Activated T-helper 2 cell treated with anti-CD3 and anti-CD28 coated beads, Interferon-gamma antibody, Interleukin-2, Interleukin-4, amounts not matched to agents 10 μg/mL and 5 μg/mL and 100 μg/mL, durations not matched to agents 14 hours and 24 hours and 36 hours (primary cell): ENCODE results near the gene GYS2. TPM values are rescaled to one million over a fixed set of nuclear protein-coding genes. Genes with fewer than 3 reads are reported as not detected.

Experiments used
- DNase-seq: peaks from one replicate; pipeline ENCODE4 v3.0.0; 2021; ENCODE audit warnings: low spot score
- H3K27ac Mint-ChIP-seq: one replicate; pipeline ENCODE4 v1.8.0; 2021; ENCODE audit warnings: mixed read lengths
- H3K27me3 Mint-ChIP-seq: one replicate; pipeline ENCODE4 v1.8.0; 2021; ENCODE audit warnings: low read depth, mixed read lengths
- H3K36me3 Mint-ChIP-seq: one replicate; pipeline ENCODE4 v1.8.0; 2021; ENCODE audit warnings: low read depth, mixed read lengths
- H3K4me1 Mint-ChIP-seq: one replicate; pipeline ENCODE4 v1.8.0; 2021; ENCODE audit warnings: low read depth, mixed read lengths
- H3K4me3 Mint-ChIP-seq: one replicate; pipeline ENCODE4 v1.8.0; 2021; ENCODE audit warnings: low read depth, mild to moderate bottlenecking, moderate library complexity, mixed read lengths
- H3K9me3 Mint-ChIP-seq: one replicate; pipeline ENCODE4 v1.8.0; 2021; ENCODE audit warnings: mixed read lengths
- intact Hi-C: fragments of 100-400 bp; cut with micrococcal nuclease; formaldehyde crosslinking; loops from one replicate; pipeline ENCODE4 v1.15.1; 2023
- total RNA-seq: library from RNA; stranded (reverse); gene quantifications from 2 replicates; pipeline ENCODE4 v1.2.3, GENCODE V29; 2022

The GYS2 gene
- total RNA-seq, 1 donor from 2014 or later: 0.14 TPM

DNA sequence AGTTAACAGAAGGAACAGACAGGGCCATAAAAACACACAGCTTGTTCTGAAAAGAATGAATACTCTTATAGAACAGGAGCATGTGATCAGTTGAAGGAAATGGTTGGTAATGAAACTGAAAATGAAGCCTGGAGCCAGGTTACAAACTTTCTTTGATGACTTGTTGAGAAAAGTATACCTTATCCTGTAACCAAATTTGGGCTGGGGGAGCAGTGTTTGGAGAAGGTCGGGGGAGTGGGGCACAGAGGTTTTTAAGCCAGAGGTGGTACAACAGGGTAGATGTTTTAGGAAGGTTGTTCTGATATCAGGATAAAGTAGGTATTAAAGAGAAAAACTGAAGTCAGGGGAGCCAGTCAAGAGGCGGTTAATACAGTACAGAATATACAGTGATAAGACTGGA, 94.9 kb downstream of the GYS2 start:
- peak overlapping the region; percentile 72 for H3K4me3 Mint-ChIP-seq
- no peaks in the 10 kb centered on the region for H3K9me3 Mint-ChIP-seq
- H3K36me3 Mint-ChIP-seq: peaks cover 56% of the 10 kb centered on the region
- intact Hi-C loops: loop anchor here (1.0 to 10.0 kb wide), 3 partner anchors 8 to 1115 kb away; partner anchors contain the start of genes ETNK1, GOLT1B and RECQL
- H3K27ac Mint-ChIP-seq: peak overlapping the region; percentile 90
- peaks cover 36% of the 10 kb centered on the region for H3K4me1 Mint-ChIP-seq
- no peak for DNase-seq
- no peaks in the 10 kb centered on the region for H3K27me3 Mint-ChIP-seq

DNA sequence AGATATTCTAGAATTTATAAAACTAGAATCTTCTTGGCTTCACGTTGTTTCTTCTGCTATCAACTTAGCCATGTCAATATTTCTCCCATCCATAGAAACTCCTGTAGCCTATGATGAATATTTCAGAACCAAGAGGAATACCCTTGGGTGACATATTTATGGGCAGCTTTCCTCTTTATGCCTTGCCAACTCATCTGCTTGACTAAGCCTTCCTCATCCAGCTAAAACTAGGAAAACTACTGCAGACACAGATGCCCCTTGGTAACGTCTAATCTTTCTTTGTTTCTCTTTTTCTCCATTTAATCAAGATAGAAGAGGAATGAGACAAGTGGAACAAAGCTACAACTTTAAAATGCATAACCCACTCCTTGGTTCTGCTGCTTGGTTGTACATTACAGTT, 96.8 kb downstream of the GYS2 start:
- no peaks in the 10 kb centered on the region for H3K27me3 Mint-ChIP-seq
- H3K9me3 Mint-ChIP-seq: no peaks in the 10 kb centered on the region
- no peak overlapping the region for H3K27ac Mint-ChIP-seq
- H3K36me3 Mint-ChIP-seq: peaks cover 52% of the 10 kb centered on the region
- intact Hi-C loops: loop anchor here (5.0 to 10.0 kb wide), 2 partner anchors 169 to 1117 kb away; partner anchors contain the start of gene ETNK1
- H3K4me1 Mint-ChIP-seq: peaks cover 51% of the 10 kb centered on the region
- H3K4me3 Mint-ChIP-seq: no peak overlapping the region
- no peak for DNase-seq

DNA sequence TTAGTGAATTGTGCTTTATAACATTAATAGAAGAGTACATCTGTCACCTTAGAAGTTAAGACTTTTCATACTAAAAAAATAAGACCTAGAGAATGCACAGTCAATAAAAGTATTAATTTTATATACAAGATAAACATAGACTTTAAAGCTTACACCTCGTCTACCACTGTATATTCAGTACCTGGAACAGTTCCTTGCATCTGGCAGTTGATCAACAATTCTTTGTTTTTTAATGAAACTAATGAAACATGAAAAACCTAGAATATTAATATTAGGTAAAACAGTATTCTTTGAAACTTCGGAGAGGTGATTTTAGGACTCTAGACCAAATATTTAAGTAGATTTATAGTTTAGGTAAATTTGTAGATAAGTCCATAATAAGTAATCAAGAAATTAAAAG, 98.8 kb downstream of the GYS2 start:
- DNase-seq: no peak
- Mint-ChIP-seq H3K27me3 (no peaks in the 10 kb centered on the region), H3K9me3 (no peaks in the 10 kb centered on the region), H3K27ac (no peak overlapping the region), H3K4me1 (peaks cover 50% of the 10 kb centered on the region), H3K36me3 (peaks cover 43% of the 10 kb centered on the region), H3K4me3 (no peak overlapping the region)
- intact Hi-C loops: loop anchor here (5.0 to 10.0 kb wide), 2 partner anchors 171 to 1119 kb away; partner anchors contain the start of gene ETNK1

DNA sequence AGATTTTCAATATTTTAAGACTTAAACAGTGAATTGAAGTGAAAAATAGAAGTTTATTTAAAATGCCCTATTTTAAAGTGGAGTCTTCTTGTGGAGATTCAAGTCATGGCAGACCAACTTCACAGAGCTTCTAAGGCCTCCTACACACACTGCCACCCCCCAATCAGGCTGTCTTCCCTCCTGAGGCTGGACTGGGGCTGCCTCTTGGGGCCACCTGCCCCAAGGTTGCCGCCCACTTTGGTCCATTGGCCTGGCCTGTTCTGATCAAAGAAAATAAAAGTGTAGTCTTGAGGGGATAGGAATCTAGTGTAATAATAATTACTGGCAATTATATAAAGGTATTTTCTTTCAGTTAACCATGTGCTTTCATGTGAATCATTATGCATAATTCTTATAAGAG, 101.8 kb downstream of the GYS2 start:
- DNase-seq: no peak
- Mint-ChIP-seq H3K4me1 (peaks cover 44% of the 10 kb centered on the region), H3K4me3 (no peak overlapping the region), H3K27me3 (no peaks in the 10 kb centered on the region), H3K27ac (no peak overlapping the region), H3K36me3 (peaks cover 35% of the 10 kb centered on the region), H3K9me3 (no peaks in the 10 kb centered on the region)
- intact Hi-C loops: loop anchor here (1.0 to 10.0 kb wide), 3 partner anchors 139 to 1122 kb away; partner anchors contain the start of genes ETNK1 and LDHB

DNA sequence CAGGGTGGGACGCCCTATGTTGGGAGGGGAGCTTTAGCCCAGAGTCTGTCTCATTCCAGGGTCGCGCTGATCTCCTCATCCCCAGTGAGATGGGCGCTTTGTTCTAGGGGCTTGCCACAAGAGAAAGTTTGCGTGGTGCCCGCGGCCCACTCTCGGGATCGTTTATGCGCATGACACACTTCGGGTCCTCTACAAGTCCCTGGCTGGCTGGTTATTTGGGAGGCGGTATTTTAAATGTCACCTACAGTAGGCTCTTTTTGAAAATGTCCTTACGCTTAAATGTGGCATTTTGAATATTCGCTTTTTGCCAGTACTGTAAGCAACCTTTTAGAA, 102.5 kb downstream of the GYS2 start:
- no peak overlapping the region for H3K27ac Mint-ChIP-seq
- no peak overlapping the region for H3K4me3 Mint-ChIP-seq
- peak; percentile 24 for DNase-seq
- H3K4me1 Mint-ChIP-seq: peaks cover 41% of the 10 kb centered on the region
- intact Hi-C loops: loop anchor here (1.0 to 10.0 kb wide), 3 partner anchors 140 to 1123 kb away; partner anchors contain the start of genes ETNK1 and LDHB
- H3K36me3 Mint-ChIP-seq: peaks cover 37% of the 10 kb centered on the region
- H3K27me3 Mint-ChIP-seq: no peaks in the 10 kb centered on the region
- no peaks in the 10 kb centered on the region for H3K9me3 Mint-ChIP-seq

GRCh38 chr12:21501258-21502163, 103.1 kb downstream of the GYS2 start, which contains the start of the genes GOLT1B and RECQL:
Gene GOLT1B (plus strand): TSS chr12:21501789. CDS start chr12:21501924, 135 bp downstream.
Gene RECQL (minus strand): TSS chr12:21501635. CDS start chr12:21499570, 2,065 bp downstream.
- peaks cover 45% of the 10 kb centered on the region for H3K4me1 Mint-ChIP-seq
- H3K9me3 Mint-ChIP-seq: no peaks in the 10 kb centered on the region
- peak; percentile 91 for DNase-seq
- H3K4me3 Mint-ChIP-seq: no peak within 1 kb of the TSS
- H3K36me3 Mint-ChIP-seq: peaks cover 43% of the 10 kb centered on the region
- no peak within 1 kb of the TSS for H3K27ac Mint-ChIP-seq
- no peaks in the 10 kb centered on the region for H3K27me3 Mint-ChIP-seq
- intact Hi-C loops: loop anchor here (1.0 to 10.0 kb wide), 8 partner anchors 8 to 1123 kb away; partner anchors contain the start of genes ETNK1, LDHB and PYROXD1

GRCh38 chr12:21500786-21501257, 103.8 kb downstream of the GYS2 start:
- H3K27ac Mint-ChIP-seq: no peak overlapping the region
- H3K36me3 Mint-ChIP-seq: peaks cover 50% of the 10 kb centered on the region
- H3K4me1 Mint-ChIP-seq: peaks cover 42% of the 10 kb centered on the region
- H3K27me3 Mint-ChIP-seq: no peaks in the 10 kb centered on the region
- intact Hi-C loops: loop anchor here (1.0 to 10.0 kb wide), 7 partner anchors 8 to 1124 kb away; partner anchors contain the start of genes ETNK1 and PYROXD1
- no peak overlapping the region for H3K4me3 Mint-ChIP-seq
- no peak for DNase-seq
- H3K9me3 Mint-ChIP-seq: no peaks in the 10 kb centered on the region

- Mint-ChIP-seq H3K4me1 (peaks cover 36% of the 10 kb centered on the region), H3K27me3 (no peaks in the 10 kb centered on the region), H3K9me3 (no peaks in the 10 kb centered on the region), H3K36me3 (peaks cover 58% of the 10 kb centered on the region), H3K4me3 (no peak overlapping the region), H3K27ac (peak overlapping the region; percentile 26)
- intact Hi-C loops: loop anchor here (2.0 to 10.0 kb wide), 3 partner anchors 61 to 1125 kb away; partner anchors contain the start of gene ETNK1
- no peak for DNase-seq
Measured at GRCh38 chr12:21499765-21500164, 104.9 kb downstream of the GYS2 start.

Other genes with a start within 250 kb of the GYS2 start
- not detected in 2 replicates for gene IAPP, start 231.9 kb downstream of the GYS2 start, total RNA-seq
- 27.3 and 30.1 TPM in 2 replicates for gene PYROXD1, start 167.2 kb downstream of the GYS2 start, total RNA-seq
- 68.4 and 69.0 TPM in 2 replicates for gene RECQL, start 103.2 kb downstream of the GYS2 start, total RNA-seq
- gene GOLT1B, start 103.1 kb downstream of the GYS2 start, total RNA-seq: 42.2 and 46.1 TPM in 2 replicates
- gene SPX, start 78.6 kb downstream of the GYS2 start, total RNA-seq: 1.1 and 1.6 TPM in 2 replicates
- 1,305 and 1,321 TPM in 2 replicates for gene LDHB, start 53.0 kb upstream of the GYS2 start, total RNA-seq
- gene KCNJ8, start 169.9 kb upstream of the GYS2 start, total RNA-seq: not detected in 2 replicates